AG09319 (cell line): Measurements from ENCODE around the gene KRT7.

Experiments used
- DNase-seq: peaks from one replicate; pipeline ENCODE4 v3.0.0-alpha.2; 2010; ENCODE audit warnings: low read depth; ENCODE audit errors: extremely low read depth
- CTCF ChIP-seq: IDR thresholded peaks from 2 replicates; pipeline ENCODE4 v1.5.1; 2011; ENCODE audit warnings: low read depth, mild to moderate bottlenecking, inconsistent platforms, low read length, moderate library complexity

The KRT7 gene

DNA sequence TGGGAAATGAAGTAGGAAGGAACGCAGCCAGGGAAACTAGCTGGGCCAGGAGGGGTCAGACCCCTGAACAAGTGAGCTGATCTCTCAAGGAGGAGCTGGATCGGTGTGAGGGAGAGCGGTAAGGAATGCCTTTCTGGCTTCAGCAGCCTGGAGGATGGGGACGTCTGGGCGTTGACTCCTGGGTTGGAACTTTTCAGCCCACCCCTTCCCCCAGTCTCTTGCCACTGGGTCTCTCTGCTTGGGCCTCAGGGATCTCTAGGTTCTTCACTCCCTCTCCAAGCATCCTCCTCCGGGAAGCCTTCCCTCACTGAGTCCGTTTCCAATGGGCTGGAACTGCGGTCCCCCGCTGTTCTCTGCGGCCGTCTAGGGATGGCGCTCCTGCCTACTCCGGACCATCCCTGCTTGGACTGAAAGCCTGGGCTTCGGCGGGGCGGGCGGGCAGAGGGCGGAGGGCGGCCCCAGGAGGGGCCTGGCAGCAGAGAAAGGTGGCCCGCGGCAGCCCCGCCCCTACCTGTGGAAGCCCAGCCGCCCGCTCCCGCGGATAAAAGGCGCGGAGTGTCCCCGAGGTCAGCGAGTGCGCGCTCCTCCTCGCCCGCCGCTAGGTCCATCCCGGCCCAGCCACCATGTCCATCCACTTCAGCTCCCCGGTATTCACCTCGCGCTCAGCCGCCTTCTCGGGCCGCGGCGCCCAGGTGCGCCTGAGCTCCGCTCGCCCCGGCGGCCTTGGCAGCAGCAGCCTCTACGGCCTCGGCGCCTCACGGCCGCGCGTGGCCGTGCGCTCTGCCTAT, at the start of gene KRT7:
Gene KRT7, plus strand, starts transcription at position 570 of the 788 bp plus-strand sequence. Its CDS starts 54 bp downstream, at position 624.
- no peak for DNase-seq
- no peak for TF ChIP-seq CTCF

- no peak for DNase-seq
- TF ChIP-seq CTCF: no peak
Measured at GRCh38 chr12:52183544-52183910, 49.5 kb upstream of the KRT7 start.

GRCh38 chr12:52183971-52184370, 49.1 kb upstream of the KRT7 start:
- DNase-seq: no peak
- TF ChIP-seq CTCF: no peak

DNA sequence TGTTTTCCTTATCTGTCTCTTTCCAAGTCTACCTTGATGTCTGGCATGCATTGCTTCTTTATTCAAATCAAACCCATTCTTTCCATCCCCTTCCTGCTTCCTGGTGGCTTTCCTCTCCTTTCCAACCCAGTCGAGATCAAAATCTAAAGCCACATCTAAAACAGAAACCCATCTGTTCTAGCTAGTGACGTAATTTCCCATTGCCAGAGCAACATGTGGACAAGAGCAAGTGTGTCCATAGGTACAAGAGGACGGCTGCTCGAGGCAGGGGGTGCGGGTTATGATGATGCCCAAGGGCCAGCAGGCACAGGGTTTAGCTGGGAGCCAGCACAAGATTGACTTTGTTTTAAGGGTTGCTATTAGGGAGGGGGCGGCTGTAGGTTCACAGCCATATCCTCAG, 48.2 kb upstream of the KRT7 start:
- no peak for DNase-seq

GRCh38 chr12:52185400-52185967, 47.6 kb upstream of the KRT7 start:
- DNase-seq: no peak
- no peak for TF ChIP-seq CTCF

More for the DNA sequence above, 48.2 kb upstream of the KRT7 start:
- TF ChIP-seq CTCF: no peak

DNA sequence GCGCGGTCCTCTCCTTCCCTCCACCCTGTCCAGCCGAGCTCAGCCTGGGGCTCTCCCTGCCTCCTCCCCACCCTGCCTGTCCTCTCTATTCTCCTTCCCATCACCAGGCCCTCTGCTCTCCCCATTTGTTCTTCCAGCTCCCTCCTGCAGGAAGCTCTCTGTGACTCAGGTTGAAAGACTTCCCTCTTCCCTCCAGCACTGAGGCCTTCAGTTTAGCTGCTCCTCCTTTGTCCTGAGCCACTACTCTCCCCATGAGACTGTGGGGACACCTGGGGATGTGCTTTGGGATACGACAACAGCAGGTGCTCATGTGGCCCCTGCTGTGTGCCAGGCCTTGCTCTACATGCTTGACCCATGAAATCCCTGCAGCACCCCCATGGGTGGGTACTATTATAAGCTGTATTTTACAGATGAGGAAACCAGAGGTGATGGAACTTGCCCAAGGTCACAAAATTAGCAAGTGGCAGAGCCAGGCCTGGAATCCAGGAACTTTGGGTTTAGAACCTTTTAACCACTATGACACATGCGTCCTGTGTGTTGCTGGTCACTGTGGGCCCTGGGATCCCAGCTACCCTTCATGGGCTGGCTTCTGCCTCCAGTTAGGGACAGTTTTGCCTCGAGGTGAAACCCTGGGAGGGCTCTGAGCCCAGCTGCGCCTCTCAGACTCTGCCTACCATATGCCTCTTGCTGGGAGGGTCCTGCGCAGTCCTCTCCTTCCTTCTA, 46.8 kb upstream of the KRT7 start:
- DNase-seq: peak; percentile 39
- TF ChIP-seq CTCF: no peak

GRCh38 chr12:52187206-52187605, 45.8 kb upstream of the KRT7 start:
- DNase-seq: no peak
- no peak for TF ChIP-seq CTCF
